B cell (primary cell): Measurements from ENCODE around the gene FAM53A.
"Not testable (repeated sequence)": the region's sequence is repeated elsewhere in the genome, so short reads cannot be mapped to it uniquely, and the experiment has no call there.

ENCODE experiments used
- CTCF ChIP-seq: fragments of 200-600 bp; IDR thresholded peaks from one replicate; pipeline ENCODE4 v1.8.0; 2022; ENCODE audit warnings: antibody characterized with exemption, mild to moderate bottlenecking
- EZH2 ChIP-seq: IDR thresholded peaks from 2 replicates; pipeline ENCODE4 v1.6.1; 2012; ENCODE audit warnings: borderline replicate concordance, low read depth, mild to moderate bottlenecking, moderate library complexity, low read length; ENCODE audit not compliant: insufficient read depth, poor library complexity, severe bottlenecking

GRCh38 chr4:1671011-1671410 is 13.1 kb downstream of the FAM53A start:
- not testable (repeated sequence) for TF ChIP-seq CTCF, EZH2
